Uterus (tissue), 2 donors: ENCODE data around the gene MYOZ1.

Experiments used
- POLR2A ChIP-seq, 2 donors: fragments of 450-650 bp; IDR thresholded peaks; one replicate each; pipeline ENCODE4 v1.6.1; 2016; ENCODE audit warnings: antibody characterized with exemption in 2 of 2, mild to moderate bottlenecking in 1 of 2, moderate library complexity in 1 of 2
- TF ChIP-seq, protein P1 (sequence below), 4 experiments: fragments of 200-600 bp in 2 of 4; fragments of 450-650 bp in 2 of 4; sonication (generic) in 2 of 4; IDR thresholded peaks; one replicate each; pipeline ENCODE4 v1.5.1; 2016 to 2019; ENCODE audit warnings: antibody characterized with exemption in 4 of 4, mild to moderate bottlenecking in 2 of 4, moderate library complexity in 1 of 4

DNA sequence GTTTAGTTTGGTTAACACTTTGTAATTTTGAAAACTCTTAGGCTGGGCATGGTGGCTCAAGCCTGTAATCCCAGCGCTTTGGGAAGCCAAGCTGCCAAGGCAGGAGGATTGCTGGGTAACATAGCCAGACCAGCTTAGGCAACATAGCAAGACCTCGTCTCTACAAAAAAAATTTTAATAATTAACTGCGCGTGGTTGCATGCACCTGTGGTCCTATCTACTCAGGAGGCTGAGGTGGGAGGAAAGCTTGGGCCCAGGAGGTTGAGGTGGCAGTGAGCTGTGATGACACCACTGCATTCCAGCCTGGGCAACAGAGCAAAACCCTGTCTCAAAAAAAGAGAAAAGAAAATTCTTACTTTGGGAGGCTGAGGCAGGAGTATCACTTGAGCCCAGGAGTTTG is 18.2 kb downstream of the MYOZ1 start:
- TF ChIP-seq, protein P1, sequence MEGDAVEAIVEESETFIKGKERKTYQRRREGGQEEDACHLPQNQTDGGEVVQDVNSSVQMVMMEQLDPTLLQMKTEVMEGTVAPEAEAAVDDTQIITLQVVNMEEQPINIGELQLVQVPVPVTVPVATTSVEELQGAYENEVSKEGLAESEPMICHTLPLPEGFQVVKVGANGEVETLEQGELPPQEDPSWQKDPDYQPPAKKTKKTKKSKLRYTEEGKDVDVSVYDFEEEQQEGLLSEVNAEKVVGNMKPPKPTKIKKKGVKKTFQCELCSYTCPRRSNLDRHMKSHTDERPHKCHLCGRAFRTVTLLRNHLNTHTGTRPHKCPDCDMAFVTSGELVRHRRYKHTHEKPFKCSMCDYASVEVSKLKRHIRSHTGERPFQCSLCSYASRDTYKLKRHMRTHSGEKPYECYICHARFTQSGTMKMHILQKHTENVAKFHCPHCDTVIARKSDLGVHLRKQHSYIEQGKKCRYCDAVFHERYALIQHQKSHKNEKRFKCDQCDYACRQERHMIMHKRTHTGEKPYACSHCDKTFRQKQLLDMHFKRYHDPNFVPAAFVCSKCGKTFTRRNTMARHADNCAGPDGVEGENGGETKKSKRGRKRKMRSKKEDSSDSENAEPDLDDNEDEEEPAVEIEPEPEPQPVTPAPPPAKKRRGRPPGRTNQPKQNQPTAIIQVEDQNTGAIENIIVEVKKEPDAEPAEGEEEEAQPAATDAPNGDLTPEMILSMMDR (IDR thresholded peaks at IDR 0.05) = no peak
- no peak for TF ChIP-seq POLR2A (IDR thresholded peaks at IDR 0.05)
